GM10266 (cell line): ENCODE data around the gene GRB10.
"Not testable (repeated sequence)": the region's sequence is repeated elsewhere in the genome, so short reads cannot be mapped to it uniquely, and the experiment has no call there.

Source experiments
- DNase-seq: peaks from one replicate; pipeline ENCODE4 v3.0.0; 2012; ENCODE audit errors: extremely low spot score
- TF ChIP-seq, protein P1 (sequence below): IDR thresholded peaks from 2 replicates; pipeline ENCODE4 v1.5.1; 2012; ENCODE audit warnings: mild to moderate bottlenecking, low read depth; ENCODE audit not compliant: control insufficient read depth, insufficient read depth; ENCODE audit errors: missing control alignments

GRB10 gene

DNA sequence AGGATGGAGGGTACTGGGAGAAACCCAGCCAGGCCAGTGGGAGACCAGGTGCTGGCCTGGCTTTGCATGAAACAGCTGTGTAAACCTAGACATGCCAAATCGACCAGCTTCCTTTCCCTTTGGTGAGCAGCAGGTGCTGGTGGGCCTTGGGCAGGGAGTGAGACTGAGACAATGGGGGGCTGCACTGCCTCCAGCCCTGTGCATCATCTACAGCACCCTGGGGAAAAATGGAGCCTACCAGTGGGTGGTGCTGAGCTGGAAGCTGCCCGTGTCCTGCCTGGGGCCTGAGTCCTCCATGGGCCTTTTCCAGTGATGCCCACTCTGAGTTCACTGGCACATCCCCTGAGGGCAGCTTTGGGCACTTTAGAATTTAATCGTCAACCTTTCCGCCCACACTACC is 198.3 kb downstream of the GRB10 start:
- DNase-seq, result no peak
- TF ChIP-seq, protein P1, sequence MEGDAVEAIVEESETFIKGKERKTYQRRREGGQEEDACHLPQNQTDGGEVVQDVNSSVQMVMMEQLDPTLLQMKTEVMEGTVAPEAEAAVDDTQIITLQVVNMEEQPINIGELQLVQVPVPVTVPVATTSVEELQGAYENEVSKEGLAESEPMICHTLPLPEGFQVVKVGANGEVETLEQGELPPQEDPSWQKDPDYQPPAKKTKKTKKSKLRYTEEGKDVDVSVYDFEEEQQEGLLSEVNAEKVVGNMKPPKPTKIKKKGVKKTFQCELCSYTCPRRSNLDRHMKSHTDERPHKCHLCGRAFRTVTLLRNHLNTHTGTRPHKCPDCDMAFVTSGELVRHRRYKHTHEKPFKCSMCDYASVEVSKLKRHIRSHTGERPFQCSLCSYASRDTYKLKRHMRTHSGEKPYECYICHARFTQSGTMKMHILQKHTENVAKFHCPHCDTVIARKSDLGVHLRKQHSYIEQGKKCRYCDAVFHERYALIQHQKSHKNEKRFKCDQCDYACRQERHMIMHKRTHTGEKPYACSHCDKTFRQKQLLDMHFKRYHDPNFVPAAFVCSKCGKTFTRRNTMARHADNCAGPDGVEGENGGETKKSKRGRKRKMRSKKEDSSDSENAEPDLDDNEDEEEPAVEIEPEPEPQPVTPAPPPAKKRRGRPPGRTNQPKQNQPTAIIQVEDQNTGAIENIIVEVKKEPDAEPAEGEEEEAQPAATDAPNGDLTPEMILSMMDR, result no peak

DNA sequence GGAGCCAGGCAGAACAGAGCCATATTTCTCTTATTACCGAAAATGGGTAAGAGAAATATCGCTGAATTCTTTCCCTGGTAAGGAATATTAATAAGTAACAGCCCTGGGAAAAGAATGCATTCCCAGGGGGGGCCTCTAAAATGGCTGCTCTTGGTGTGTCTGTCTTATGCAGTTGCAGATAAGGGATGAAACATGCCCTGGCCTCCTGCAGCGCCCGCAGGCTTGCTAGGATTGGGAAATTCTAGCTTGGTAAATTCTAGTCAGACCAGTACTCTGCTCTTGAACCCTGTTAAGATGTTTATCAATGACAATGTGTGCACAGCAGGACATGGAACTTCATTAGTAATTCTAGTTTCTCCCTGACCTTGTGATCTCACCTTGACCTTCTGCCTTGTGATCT is 199.4 kb downstream of the GRB10 start:
- DNase-seq, result not testable (repeated sequence)

DNA sequence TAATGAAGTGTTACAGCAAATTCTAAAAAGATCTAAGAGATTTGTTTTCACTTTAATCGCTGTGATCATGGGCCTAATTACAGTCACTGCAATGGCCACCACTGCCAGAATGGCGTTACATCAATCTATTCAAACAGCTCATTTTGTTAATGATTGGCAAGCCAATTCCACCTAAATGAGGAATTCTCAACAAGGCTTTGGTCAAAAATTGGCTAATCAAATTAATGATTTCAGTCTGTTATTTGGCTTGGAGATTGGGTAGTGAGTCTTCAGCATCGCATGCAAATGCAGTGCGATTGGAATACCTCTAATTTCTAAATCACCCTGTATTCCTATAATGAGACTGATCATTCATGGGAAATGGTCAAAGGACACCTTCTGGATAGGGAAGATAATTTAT is 200.4 kb downstream of the GRB10 start:
- not testable (repeated sequence) for DNase-seq

GRCh38 chr7:50580666-50581065 is 202.0 kb downstream of the GRB10 start:
- not testable (repeated sequence) for DNase-seq

DNA sequence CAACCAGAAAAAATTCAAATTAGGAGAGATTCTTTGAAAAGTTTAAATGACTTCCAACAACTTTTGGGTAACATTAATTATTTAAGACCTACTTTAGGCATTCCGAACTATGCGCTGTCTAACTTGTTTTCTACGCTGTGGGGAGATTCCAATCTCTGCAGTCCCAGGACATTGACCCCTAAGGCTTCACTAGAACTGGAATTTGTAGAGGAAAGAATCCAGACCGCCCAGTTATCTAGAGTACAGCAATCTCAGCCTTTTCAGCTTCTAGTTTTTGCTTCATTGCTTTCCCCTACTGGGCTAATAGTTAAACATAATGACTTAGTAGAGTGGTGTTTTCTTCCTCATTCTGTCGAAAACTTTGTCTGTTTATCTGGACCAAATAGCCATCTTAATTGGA is 202.6 kb downstream of the GRB10 start:
- no peak for DNase-seq

DNA sequence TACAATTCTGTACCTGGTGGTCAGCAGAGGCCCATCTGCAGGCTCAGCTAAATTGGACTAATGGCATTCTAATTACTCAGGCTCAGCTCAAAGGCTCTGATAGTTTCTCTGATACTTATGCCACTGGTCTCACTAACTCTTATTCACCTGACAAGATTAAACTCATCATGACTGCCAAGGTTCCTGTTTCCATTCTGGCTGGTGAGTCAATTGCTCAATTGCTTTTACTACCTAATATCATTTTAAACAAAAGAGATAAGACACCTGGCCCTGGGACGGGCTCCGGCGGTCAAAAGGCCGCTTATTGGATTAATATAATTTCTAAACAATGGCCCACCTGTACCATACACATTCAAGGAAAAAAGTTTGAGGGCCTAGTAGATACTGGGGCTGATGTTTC is 204.6 kb downstream of the GRB10 start:
- not testable (repeated sequence) for DNase-seq

More for the DNA sequence above, 202.6 kb downstream of the GRB10 start:
- TF ChIP-seq, protein P1, result no peak

DNA sequence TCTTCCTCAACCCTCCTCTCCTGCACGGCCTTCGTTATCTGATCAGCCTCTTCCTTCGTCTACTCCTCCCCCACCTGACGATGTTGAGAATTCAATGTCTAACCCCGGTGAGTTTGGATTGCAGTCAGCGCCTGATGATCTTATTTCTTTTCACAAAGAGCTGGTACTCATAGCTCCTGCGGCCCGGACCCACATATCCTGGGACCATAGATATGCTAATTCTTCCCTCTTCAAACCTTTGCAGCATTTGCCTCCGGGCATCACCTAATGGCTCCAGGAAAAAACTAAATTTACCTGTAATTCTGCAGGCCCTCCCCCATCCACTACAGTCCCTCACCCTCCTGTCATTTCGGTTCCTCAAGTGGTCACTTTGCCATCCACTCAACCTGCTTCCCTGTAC is 205.1 kb downstream of the GRB10 start:
- TF ChIP-seq, protein P1, result no peak
- no peak for DNase-seq

DNA sequence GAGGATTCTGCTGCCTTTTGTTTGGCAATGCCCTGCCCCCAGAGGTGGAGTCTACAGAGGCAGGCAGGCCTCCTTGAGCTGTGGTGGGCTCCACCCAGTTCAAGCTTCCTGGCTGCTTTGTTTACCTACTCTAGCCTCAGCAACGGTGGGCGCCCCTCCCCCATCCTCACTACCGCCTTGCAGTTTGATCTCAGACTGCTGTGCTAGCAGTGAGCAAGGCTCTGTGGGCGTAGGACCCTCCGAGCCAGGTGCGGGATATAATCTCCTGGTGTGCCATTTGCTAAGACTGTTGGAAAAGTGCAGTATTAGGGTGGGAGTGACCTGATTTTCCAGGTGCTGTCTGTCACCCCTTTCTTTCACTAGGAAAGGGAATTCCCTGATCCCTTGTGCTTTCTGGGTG is 206.3 kb downstream of the GRB10 start:
- DNase-seq, result not testable (repeated sequence)

GRCh38 chr7:50567715-50568261 is 214.9 kb downstream of the GRB10 start:
- DNase-seq, result no peak
- TF ChIP-seq, protein P1, result no peak

GRCh38 chr7:50565977-50566376 is 216.7 kb downstream of the GRB10 start:
- no peak for DNase-seq
- TF ChIP-seq, protein P1, result no peak

DNA sequence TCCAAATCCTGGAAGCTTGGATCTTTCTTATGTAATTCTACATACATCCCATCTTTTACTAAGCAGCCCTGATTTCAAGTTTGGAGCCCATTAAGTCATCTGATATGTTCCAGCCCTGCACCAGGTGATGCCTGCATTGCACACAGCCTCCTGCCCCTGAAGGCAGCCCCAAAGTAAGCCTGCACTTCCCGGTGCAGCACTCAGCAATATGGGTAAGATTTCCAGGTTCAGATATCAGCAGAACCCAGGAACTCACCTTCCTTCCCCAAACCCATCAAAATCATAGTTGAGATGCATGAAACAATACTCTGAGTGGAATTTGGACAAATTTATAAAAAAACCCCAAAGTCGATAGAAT is 217.2 kb downstream of the GRB10 start:
- TF ChIP-seq, protein P1, result no peak
- DNase-seq, result no peak
